ENCODE measurements around the gene VWA3B. TPM values are rescaled to one million over a fixed set of nuclear protein-coding genes. Genes with fewer than 3 reads are reported as not detected.

VWA3B gene
- total and polyA plus RNA-seq, 4 donors: 3.5 to 29.2 (median 11.2) TPM

DNA sequence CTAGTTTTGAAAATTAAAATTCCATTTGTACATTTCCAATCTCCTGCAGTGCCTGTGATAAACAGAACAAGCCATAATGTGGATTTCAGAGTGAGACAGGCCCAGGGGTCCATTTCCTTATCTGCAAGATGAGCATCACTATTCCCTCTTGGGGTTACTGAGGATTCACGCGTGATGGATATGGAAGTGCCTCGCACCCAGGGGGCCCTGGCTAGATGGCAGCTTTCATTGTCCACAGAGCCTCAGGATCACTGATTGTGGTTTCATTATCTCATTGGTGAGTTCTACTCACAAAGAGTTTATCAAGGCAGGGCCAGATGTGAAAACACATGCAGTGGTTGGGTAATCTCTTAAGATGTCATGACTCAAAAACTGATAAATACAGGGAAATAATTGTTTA is 270.9 kb downstream of the VWA3B start:
- no peak overlapping the region for H3K27ac ChIP-seq (ENCODE audit: low read depth in 1 of 2, low read length in 1 of 2)
- no peak for ATAC-seq (ENCODE audit: insufficient read depth, low FRiP score)
- peaks cover 0 to 4% (median 0%) of the 10 kb centered on the region in 4 donors for H3K9me3 ChIP-seq (ENCODE audit: control insufficient read depth in 4 of 4, insufficient read depth in 3 of 4, low read length in 3 of 4)
- WGBS, 2 donors: 82 to 96% methylated on average over 3 of the region's 3 CpGs
- no peak for DNase-seq
- no peaks in the 10 kb centered on the region for H3K36me3 ChIP-seq (ENCODE audit: control insufficient read depth in 4 of 4, insufficient read depth in 4 of 4, low read length in 4 of 4)
- H3K27me3 ChIP-seq (ENCODE audit: control insufficient read depth in 3 of 3, insufficient read depth in 3 of 3, low read length in 2 of 3): peaks cover 0 to 2% (median 0%) of the 10 kb centered on the region in 3 donors
- no peak overlapping the region for H3K9ac ChIP-seq (ENCODE audit: insufficient read depth in 1 of 2, low read length in 2 of 2)
- H3K4me3 ChIP-seq: no peak overlapping the region
- H3K4me1 ChIP-seq (ENCODE audit: control insufficient read depth in 5 of 5, insufficient read depth in 5 of 5, low read length in 5 of 5): no peaks in the 10 kb centered on the region
- TF ChIP-seq, protein P1, sequence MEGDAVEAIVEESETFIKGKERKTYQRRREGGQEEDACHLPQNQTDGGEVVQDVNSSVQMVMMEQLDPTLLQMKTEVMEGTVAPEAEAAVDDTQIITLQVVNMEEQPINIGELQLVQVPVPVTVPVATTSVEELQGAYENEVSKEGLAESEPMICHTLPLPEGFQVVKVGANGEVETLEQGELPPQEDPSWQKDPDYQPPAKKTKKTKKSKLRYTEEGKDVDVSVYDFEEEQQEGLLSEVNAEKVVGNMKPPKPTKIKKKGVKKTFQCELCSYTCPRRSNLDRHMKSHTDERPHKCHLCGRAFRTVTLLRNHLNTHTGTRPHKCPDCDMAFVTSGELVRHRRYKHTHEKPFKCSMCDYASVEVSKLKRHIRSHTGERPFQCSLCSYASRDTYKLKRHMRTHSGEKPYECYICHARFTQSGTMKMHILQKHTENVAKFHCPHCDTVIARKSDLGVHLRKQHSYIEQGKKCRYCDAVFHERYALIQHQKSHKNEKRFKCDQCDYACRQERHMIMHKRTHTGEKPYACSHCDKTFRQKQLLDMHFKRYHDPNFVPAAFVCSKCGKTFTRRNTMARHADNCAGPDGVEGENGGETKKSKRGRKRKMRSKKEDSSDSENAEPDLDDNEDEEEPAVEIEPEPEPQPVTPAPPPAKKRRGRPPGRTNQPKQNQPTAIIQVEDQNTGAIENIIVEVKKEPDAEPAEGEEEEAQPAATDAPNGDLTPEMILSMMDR (IDR thresholded peaks at IDR 0.05; ENCODE audit: control extremely low read depth, extremely low read depth): no peak

DNA sequence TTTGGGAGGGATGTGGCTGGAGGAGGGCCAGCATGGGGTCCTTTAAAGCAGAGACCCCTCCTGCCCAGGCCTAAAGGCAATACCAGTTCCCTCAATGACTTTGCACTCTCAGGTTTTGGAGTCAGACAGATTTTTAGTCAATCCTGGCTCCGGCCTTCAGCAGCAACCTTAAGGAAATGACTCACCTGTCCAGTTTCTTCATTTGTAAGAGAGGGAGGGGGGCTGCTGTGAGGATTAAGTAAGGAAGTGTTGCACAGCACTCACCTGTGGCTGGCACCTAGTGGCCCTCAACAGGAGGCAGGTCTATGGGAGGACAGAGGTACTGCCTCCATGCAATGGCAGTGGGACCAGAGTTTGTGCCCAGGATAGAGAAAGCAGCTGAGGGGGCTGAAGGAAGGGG is 273.0 kb downstream of the VWA3B start:
- DNase-seq (no peak), ATAC-seq (ENCODE audit: insufficient read depth, low FRiP score) (no peak)
- TF ChIP-seq, protein P1 (IDR thresholded peaks at IDR 0.05; ENCODE audit: control extremely low read depth, extremely low read depth): no peak
- WGBS, 2 donors: 53 to 78% methylated on average over 1 of the region's 1 CpG
- Histone ChIP-seq H3K27me3 (ENCODE audit: control insufficient read depth in 3 of 3, insufficient read depth in 3 of 3, low read length in 2 of 3) (peaks cover 0 to 2% (median 0%) of the 10 kb centered on the region in 3 donors), H3K4me1 (ENCODE audit: control insufficient read depth in 5 of 5, insufficient read depth in 5 of 5, low read length in 5 of 5) (no peaks in the 10 kb centered on the region), H3K27ac (ENCODE audit: low read depth in 1 of 2, low read length in 1 of 2) (no peak overlapping the region), H3K9ac (ENCODE audit: insufficient read depth in 1 of 2, low read length in 2 of 2) (no peak overlapping the region), H3K36me3 (ENCODE audit: control insufficient read depth in 4 of 4, insufficient read depth in 4 of 4, low read length in 4 of 4) (no peaks in the 10 kb centered on the region), H3K4me3 (no peak overlapping the region), H3K9me3 (ENCODE audit: control insufficient read depth in 4 of 4, insufficient read depth in 3 of 4, low read length in 3 of 4) (peaks cover 0 to 2% (median 0%) of the 10 kb centered on the region in 4 donors)

Other genes with a start within 250 kb of the VWA3B start
- gene TMEM131, start 91.2 kb upstream of the VWA3B start, total RNA-seq: 10 to 100 TPM; 32.7 to 54.0 TPM
- 10 to 100 TPM in 1 of 2 donors, 1 to 10 TPM in 1; 9.3 to 14.7 TPM for gene TMEM131, start 91.2 kb upstream of the VWA3B start, polyA plus RNA-seq